ENCODE data around the gene ZBTB21.

ZBTB21 gene

DNA sequence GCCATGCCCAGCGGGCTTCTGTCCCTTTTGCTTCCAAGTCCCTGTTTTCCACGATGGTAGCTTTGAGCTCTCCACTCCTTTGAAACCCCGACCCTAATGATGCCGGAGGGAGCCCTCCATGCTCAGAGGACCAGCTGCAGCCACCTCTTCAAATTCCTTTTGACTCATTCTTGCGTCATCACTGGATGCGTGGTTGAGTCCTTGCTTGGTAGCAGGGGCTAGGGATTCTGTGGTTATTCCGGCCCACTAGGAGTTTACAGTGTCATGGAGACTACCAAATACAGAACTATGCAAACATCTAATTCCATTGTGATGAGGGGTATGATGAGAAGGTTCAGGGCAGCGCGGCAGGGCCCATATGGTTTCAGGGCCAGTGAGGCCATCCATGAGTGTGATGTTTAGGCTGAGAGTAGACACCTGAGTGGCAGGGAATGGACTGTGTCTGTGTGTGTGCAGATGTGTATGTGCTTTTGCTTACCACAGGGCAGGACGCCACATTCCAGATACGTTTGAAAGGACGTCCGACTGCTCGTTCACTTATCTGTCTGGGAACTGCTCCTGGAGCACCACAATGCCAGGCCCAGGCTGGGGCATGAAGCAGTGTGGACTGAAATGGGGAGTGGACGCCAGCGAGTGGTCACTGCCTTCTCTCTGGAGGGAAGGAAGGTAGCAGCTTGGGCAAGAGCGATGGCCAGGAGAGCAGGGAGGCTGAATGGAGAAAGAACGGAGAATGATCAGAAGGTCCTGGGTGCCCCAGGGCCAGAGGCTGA is 30.4 kb upstream of the ZBTB21 start:
- TF ChIP-seq, protein P1, sequence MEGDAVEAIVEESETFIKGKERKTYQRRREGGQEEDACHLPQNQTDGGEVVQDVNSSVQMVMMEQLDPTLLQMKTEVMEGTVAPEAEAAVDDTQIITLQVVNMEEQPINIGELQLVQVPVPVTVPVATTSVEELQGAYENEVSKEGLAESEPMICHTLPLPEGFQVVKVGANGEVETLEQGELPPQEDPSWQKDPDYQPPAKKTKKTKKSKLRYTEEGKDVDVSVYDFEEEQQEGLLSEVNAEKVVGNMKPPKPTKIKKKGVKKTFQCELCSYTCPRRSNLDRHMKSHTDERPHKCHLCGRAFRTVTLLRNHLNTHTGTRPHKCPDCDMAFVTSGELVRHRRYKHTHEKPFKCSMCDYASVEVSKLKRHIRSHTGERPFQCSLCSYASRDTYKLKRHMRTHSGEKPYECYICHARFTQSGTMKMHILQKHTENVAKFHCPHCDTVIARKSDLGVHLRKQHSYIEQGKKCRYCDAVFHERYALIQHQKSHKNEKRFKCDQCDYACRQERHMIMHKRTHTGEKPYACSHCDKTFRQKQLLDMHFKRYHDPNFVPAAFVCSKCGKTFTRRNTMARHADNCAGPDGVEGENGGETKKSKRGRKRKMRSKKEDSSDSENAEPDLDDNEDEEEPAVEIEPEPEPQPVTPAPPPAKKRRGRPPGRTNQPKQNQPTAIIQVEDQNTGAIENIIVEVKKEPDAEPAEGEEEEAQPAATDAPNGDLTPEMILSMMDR (IDR thresholded peaks at IDR 0.05; ENCODE audit: control insufficient read depth, extremely low read depth, insufficient read depth), result no peak
- no peak for DNase-seq (ENCODE audit: low read depth)
- no peak overlapping the region for H3K4me3 ChIP-seq (ENCODE audit: low read depth, low read length)

DNA sequence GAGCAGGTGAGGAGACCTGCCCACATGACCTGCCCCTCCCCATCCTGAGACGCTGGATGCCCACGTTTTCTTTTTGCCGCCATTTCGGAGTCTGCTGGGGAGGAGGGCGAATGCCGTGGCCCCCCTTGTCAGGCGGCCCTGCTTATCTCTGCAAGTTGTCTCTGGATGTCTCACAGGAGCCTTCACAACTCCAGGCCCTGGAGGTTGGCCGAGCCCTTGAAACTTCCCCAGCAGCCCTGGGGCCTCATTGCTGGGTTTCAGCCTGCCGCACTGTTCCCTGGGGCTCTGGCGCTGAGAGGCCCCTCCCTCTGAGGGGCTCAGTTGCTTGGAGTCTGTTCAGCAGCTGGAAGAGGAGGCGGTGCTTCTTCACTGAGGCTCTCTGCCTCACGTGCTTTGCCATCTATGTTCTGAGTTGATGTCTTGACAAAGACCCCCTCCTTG is 29.8 kb upstream of the ZBTB21 start:
- no peak overlapping the region for H3K4me3 ChIP-seq (ENCODE audit: low read depth, low read length)
- DNase-seq (ENCODE audit: low read depth), result no peak
- TF ChIP-seq, protein P1 (IDR thresholded peaks at IDR 0.05; ENCODE audit: control insufficient read depth, extremely low read depth, insufficient read depth), result no peak

DNA sequence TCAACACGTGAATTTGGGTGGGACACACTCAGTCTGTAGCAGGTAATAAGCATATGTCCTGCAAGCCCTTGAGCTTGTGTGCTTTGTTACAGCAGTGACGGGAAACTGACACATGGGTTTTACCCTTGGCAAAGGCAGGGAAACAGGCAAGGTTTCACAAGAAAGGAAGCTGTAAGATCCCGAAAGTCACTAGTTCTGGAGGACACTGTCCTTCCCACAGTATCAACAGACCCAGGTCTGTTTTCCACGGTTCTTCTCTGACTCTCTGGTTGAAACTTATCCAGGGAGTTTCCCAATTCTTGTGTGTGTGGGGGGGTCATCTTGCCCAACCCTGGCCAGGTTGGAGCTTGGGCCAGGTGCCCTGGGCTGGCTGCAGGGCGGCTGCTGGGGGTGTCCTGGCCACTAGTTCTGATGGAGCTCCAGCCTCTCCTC is 29.3 kb upstream of the ZBTB21 start:
- TF ChIP-seq, protein P1 (IDR thresholded peaks at IDR 0.05; ENCODE audit: control insufficient read depth, extremely low read depth, insufficient read depth), result no peak
- no peak for DNase-seq (ENCODE audit: low read depth)

DNA sequence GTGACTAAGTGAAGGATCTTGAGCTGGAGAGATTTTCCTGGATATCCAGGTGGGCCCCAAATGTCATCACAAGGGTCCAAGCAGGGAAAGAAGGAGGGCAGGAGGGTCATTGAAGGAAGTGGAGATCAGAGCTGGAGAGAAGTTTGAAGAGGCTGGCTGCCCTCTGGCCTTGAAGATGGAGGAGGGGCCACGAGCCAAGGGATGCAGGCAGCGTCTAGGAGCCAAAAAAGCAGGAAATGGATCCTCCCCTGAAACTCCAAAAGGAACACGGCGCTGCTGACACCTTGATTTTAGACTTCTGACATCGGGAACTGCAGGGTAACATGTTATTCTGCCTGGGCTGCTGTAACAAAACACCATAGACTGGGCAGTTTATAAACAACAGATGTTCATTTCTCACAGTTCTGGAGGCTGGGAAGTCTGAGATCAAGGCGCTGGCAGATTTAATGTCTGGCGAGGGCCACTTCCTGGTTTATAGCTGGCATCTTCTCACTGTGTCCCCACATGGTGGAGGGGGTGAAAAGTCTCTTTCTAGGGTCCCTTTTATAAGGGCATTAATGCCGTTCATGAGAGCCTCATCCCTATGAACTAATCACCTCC is 28.8 kb upstream of the ZBTB21 start:
- DNase-seq (ENCODE audit: low read depth), result no peak
- TF ChIP-seq, protein P1 (IDR thresholded peaks at IDR 0.05; ENCODE audit: control insufficient read depth, extremely low read depth, insufficient read depth), result no peak

More for the DNA sequence above, 29.3 kb upstream of the ZBTB21 start:
- H3K4me3 ChIP-seq (ENCODE audit: low read depth, low read length), result no peak overlapping the region

DNA sequence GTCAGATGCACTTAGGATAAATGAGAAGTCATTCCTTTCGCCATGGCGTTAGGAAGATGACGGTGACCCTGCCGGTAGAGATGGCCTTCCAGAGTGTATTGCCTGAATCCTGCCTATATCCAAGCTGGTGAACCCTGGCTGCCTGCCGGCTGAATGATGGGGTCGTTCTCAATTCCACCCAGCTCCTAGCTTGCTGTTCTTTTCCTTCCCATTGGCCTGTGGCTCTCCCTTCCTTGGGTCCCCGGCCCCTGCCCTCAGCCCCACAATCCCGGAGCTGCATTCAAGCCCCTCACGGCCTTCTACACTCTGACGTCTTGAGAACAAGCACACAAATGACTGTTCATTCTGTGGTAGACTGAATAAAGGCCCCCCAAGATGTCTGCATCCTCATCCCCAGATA is 28.2 kb upstream of the ZBTB21 start:
- H3K4me3 ChIP-seq (ENCODE audit: low read depth, low read length), result no peak overlapping the region
- no peak for DNase-seq (ENCODE audit: low read depth)
- TF ChIP-seq, protein P1 (IDR thresholded peaks at IDR 0.05; ENCODE audit: control insufficient read depth, extremely low read depth, insufficient read depth), result no peak

More for the DNA sequence above, 28.8 kb upstream of the ZBTB21 start:
- no peak overlapping the region for H3K4me3 ChIP-seq (ENCODE audit: low read depth, low read length)

DNA sequence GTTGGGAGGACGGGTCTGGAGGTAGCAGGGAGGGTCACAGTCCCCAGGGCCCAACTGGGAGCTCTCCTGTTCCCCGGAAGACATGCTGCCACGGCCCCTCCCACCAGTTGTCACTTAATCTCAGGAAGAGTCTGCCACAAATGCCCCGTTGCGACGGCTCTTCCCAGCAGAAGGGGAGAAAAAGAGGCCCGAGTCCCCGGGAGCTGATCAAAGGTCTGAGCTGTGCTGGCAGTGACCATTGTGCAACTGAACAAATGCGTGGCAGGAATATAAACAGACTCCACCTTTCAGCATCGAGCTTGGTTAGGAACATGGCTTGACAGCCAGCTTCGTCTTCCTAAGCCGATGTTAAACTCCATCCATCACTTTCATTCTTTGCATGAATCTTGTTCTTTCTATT is 27.8 kb upstream of the ZBTB21 start:
- TF ChIP-seq, protein P1 (IDR thresholded peaks at IDR 0.05; ENCODE audit: control insufficient read depth, extremely low read depth, insufficient read depth), result no peak
- no peak for DNase-seq (ENCODE audit: low read depth)
- H3K4me3 ChIP-seq (ENCODE audit: low read depth, low read length), result no peak overlapping the region

Measured in LNCaP clone FGC (cell line).